Stimulated activated effector memory CD8-positive, alpha-beta T cell treated with anti-CD3 and anti-CD28 coated beads, Interleukin-12 subunit alpha, Interleukin-12 subunit beta, amount 100 ng/mL, for 72 hours (primary cell): ENCODE results near the gene DNMT3A.

Experiments used
- ATAC-seq: fragments of 150-1000 bp; cut with Tn5 transposase; 2 replicates; pipeline ENCODE4 v1.10.0; 2021
- DNase-seq, 2 donors: peaks; one replicate each; pipeline ENCODE4 v3.0.0; 2021 to 2022; ENCODE audit warnings: low spot score in 2 of 2
- H3K27ac Mint-ChIP-seq: one replicate; pipeline ENCODE4 v1.8.0; 2022; ENCODE audit warnings: mild to moderate bottlenecking, mixed read lengths
- H3K36me3 Mint-ChIP-seq: one replicate; pipeline ENCODE4 v1.8.0; 2022; ENCODE audit warnings: mild to moderate bottlenecking, mixed read lengths
- H3K4me1 Mint-ChIP-seq: one replicate; pipeline ENCODE4 v1.8.0; 2022; ENCODE audit warnings: mixed read lengths
- H3K4me3 Mint-ChIP-seq: one replicate; pipeline ENCODE4 v1.8.0; 2022; ENCODE audit warnings: mild to moderate bottlenecking, mixed read lengths
- H3K9me3 Mint-ChIP-seq: one replicate; pipeline ENCODE4 v1.8.0; 2022; ENCODE audit warnings: mixed read lengths

Gene DNMT3A

DNA sequence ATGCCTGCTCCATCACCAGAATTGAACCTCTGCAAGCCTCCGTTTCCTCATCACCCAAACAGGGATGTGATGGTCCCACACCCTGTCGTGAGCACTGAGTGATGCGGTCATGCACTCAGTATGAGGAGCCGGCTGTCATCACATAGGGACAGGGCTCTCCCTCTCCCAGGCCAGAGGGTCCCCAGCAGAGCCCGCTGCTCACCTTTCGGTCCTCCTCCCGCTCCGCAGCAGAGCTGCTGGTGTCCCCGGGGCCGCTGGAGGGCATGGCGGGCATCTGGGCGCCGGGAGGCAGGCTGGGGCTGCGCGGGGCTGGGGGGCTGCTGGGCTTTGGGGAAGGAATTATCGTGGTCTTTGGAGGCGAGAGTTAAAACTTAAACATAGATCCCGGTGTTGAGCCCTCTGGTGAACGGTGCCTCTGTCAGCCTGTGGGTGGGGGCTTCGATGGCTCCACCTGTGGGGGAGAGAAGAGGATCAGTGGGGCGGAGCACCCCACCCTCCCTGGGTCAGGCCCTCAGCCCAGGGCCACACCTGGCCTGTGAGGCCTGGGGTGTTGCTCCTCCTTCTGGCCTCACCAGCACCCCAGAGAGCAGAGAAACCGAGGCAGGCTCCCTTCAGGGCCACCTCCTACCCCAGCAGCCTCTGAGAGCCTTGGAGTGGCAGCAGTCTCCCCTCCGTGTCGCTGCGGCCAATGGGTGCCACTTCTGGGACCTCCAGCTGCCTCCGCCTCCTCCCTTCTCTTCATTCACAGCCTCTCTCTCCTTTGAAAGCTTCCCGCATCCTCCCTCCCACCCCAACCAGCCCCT is 27.8 kb downstream of the DNMT3A start:
- peak overlapping the region; percentile 94 for H3K27ac Mint-ChIP-seq
- H3K4me3 Mint-ChIP-seq, result peak overlapping the region; percentile 78
- DNase-seq, result peak; percentile 35 to 61
- peaks cover 36% of the 10 kb centered on the region for H3K36me3 Mint-ChIP-seq
- H3K9me3 Mint-ChIP-seq, result no peaks in the 10 kb centered on the region
- ATAC-seq, result peak; percentile 73
- H3K4me1 Mint-ChIP-seq, result peaks cover 81% of the 10 kb centered on the region

- no peak for DNase-seq
- peaks cover 89% of the 10 kb centered on the region for H3K4me1 Mint-ChIP-seq
- no peaks in the 10 kb centered on the region for H3K9me3 Mint-ChIP-seq
- peak overlapping the region; percentile 78 for H3K4me3 Mint-ChIP-seq
- peaks cover 43% of the 10 kb centered on the region for H3K36me3 Mint-ChIP-seq
- ATAC-seq, result no peak
- peak overlapping the region; percentile 94 for H3K27ac Mint-ChIP-seq
Observed at GRCh38 chr2:25312958-25313710, 28.6 kb downstream of the DNMT3A start.

DNA sequence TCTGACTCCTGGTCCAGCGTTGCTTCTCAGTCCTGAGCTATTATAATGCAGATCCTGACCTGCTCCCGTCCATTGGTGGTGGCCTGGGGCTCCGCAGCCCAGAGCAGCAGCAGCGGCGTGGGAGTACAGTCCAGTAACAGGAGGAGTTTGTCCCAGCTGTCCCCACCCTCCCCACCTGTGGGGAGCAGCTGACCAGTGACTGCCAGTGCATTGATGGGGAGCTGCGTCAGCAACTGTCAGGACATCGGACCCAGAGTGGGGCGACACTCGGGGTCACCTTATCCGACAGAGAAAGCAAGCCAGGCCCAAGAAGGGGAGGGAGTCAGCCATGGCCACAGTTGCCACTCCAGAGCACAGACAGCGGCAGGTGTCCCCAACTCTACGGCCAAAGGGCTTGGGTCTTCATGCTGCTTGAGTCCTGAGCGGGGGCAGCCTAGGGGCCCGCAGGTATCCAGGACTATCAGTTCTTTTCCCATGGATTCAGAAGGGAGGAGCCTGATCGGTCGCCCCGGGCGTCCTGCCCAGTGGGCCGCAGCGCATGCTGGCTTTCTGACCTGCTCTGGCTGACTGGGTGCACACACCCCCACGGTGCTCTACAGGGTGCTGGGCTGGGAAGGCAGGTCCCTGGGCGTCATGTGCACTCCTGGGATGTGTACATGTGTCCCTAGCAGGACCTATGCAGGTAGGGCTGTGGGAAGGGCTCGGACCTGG is 29.7 kb downstream of the DNMT3A start:
- H3K4me1 Mint-ChIP-seq, result peaks cover 94% of the 10 kb centered on the region
- H3K4me3 Mint-ChIP-seq, result peak overlapping the region; percentile 78
- ATAC-seq (no peak), DNase-seq (no peak)
- no peaks in the 10 kb centered on the region for H3K9me3 Mint-ChIP-seq
- peaks cover 54% of the 10 kb centered on the region for H3K36me3 Mint-ChIP-seq
- peak overlapping the region; percentile 94 for H3K27ac Mint-ChIP-seq

DNA sequence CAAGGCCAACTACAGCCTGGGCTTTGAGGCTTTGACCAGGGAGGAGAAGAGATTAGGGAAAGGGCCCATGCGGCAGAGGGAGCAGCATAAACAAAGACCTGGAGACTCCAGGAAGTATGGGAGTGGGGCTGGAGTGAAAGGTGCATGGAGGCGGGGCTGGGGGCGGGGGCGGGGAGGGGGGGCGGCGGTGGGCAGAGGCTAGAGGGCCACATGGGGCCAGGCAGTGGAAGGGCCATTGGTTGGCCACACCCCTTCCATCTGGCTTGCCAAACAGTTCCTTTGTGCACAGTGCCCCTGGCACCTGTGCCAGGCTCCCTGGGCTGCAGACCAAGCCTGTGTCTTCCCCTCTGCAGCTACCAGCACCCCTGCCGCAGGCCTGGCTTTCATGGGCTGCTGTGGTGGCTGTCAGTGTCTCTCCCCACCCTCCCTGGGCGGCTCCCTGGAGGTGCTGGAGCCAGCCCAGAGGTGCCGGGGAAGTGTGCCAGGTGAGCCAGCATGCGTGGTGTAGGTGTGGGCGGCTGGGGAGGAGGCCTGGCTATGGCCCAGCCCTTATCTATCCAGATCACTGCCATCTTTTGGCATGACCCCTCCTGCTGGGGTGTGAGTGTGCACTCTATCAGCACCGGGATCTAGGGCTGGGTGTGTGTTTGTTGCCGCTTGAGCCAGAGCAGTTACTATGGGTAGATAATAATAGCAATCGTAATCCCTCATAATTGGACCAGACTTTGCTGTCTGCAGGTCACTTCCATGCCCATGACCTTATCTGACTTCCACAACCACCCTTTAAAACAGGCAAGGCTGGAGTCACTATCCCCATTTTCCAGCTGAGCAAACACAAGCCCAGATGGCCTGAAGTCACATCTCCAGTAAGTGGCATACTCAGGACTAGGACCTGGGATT is 30.5 kb downstream of the DNMT3A start:
- ATAC-seq, result no peak
- Mint-ChIP-seq H3K36me3 (peaks cover 62% of the 10 kb centered on the region), H3K9me3 (no peaks in the 10 kb centered on the region), H3K4me1 (peaks cover 94% of the 10 kb centered on the region), H3K4me3 (no peak overlapping the region), H3K27ac (peak overlapping the region; percentile 94)
- no peak for DNase-seq

GRCh38 chr2:25310709-25310964 is 31.1 kb downstream of the DNMT3A start:
- DNase-seq (no peak), ATAC-seq (no peak)
- H3K4me3 Mint-ChIP-seq, result no peak overlapping the region
- no peaks in the 10 kb centered on the region for H3K9me3 Mint-ChIP-seq
- H3K36me3 Mint-ChIP-seq, result peaks cover 68% of the 10 kb centered on the region
- peak overlapping the region; percentile 94 for H3K27ac Mint-ChIP-seq
- peaks cover 94% of the 10 kb centered on the region for H3K4me1 Mint-ChIP-seq

GRCh38 chr2:25309402-25309801 is 32.3 kb downstream of the DNMT3A start:
- no peak overlapping the region for H3K4me3 Mint-ChIP-seq
- H3K27ac Mint-ChIP-seq, result peak overlapping the region; percentile 74
- no peaks in the 10 kb centered on the region for H3K9me3 Mint-ChIP-seq
- H3K4me1 Mint-ChIP-seq, result peaks cover 96% of the 10 kb centered on the region
- peak; percentile 31 for ATAC-seq
- peak in 1 of 2 donors; percentile 78 for DNase-seq
- H3K36me3 Mint-ChIP-seq, result peaks cover 76% of the 10 kb centered on the region

GRCh38 chr2:25308599-25308998 is 33.1 kb downstream of the DNMT3A start:
- Mint-ChIP-seq H3K36me3 (peaks cover 80% of the 10 kb centered on the region), H3K27ac (peak overlapping the region; percentile 74), H3K9me3 (no peaks in the 10 kb centered on the region), H3K4me3 (no peak overlapping the region), H3K4me1 (peaks cover 95% of the 10 kb centered on the region)
- no peak for DNase-seq
- ATAC-seq, result no peak

- peaks cover 80% of the 10 kb centered on the region for H3K36me3 Mint-ChIP-seq
- ATAC-seq (no peak), DNase-seq (no peak)
- H3K9me3 Mint-ChIP-seq, result no peaks in the 10 kb centered on the region
- H3K27ac Mint-ChIP-seq, result peak overlapping the region; percentile 26
- H3K4me1 Mint-ChIP-seq, result peaks cover 95% of the 10 kb centered on the region
- H3K4me3 Mint-ChIP-seq, result no peak overlapping the region
Observed at GRCh38 chr2:25307949-25308557, 33.7 kb downstream of the DNMT3A start.

DNA sequence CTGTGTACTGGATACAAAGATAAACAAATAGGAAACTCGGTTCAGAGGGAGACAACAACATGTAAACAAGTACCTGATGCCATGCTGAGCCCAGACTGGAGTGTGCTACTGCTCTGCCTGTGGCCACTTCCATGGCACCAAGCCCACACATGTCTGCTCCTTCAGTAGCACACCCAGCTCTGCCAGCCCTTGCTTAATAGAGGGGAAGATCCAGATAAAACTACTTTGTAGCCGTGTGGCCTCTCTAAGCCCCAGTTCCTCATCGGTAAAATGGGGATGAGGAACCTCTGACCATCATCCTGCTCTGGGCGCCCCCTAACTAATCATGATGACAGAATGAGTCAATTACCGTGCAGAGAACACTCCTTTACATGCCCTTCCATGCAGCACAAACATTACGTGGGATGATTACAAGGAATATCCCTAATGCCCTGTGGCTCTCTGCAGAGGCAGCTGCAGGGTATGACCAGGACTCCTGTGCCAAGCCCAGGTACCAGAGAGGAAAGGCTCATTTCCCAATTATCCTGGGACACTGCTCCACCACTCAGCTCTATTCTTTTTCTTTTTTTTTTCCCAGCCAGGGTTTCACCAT is 34.9 kb downstream of the DNMT3A start:
- no peak for ATAC-seq
- Mint-ChIP-seq H3K36me3 (peaks cover 86% of the 10 kb centered on the region), H3K27ac (no peak overlapping the region), H3K4me3 (no peak overlapping the region), H3K4me1 (peaks cover 93% of the 10 kb centered on the region), H3K9me3 (no peaks in the 10 kb centered on the region)
- DNase-seq, result no peak

DNA sequence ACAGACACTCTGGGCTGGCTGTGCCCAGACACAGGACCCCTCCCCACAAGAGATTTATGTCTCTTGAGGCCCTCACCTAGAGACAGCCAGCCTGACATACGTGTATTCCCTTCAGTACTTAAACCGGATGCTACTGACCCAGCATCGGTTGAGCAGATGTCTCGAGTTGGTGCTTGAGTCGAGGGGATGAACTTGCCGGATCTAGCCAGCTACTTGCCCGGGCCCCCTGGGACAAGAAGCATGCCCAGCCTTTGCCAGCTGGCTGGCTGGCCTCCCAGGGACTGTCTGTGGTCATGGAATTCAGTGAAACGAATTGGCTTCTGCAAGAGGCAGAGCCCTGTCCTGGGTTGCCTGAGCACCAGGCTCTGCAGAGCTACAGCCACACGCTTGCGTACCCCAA is 36.0 kb downstream of the DNMT3A start:
- Mint-ChIP-seq H3K4me1 (peaks cover 94% of the 10 kb centered on the region), H3K9me3 (no peaks in the 10 kb centered on the region), H3K4me3 (peak overlapping the region; percentile 15), H3K27ac (no peak overlapping the region), H3K36me3 (peaks cover 91% of the 10 kb centered on the region)
- ATAC-seq (no peak), DNase-seq (no peak)

- peaks cover 90% of the 10 kb centered on the region for H3K4me1 Mint-ChIP-seq
- DNase-seq, result no peak
- H3K9me3 Mint-ChIP-seq, result no peaks in the 10 kb centered on the region
- H3K27ac Mint-ChIP-seq, result no peak overlapping the region
- H3K36me3 Mint-ChIP-seq, result peaks cover 98% of the 10 kb centered on the region
- H3K4me3 Mint-ChIP-seq, result peak overlapping the region; percentile 15
- ATAC-seq, result peak; percentile 17
Observed at GRCh38 chr2:25304826-25305596, 36.7 kb downstream of the DNMT3A start.

DNA sequence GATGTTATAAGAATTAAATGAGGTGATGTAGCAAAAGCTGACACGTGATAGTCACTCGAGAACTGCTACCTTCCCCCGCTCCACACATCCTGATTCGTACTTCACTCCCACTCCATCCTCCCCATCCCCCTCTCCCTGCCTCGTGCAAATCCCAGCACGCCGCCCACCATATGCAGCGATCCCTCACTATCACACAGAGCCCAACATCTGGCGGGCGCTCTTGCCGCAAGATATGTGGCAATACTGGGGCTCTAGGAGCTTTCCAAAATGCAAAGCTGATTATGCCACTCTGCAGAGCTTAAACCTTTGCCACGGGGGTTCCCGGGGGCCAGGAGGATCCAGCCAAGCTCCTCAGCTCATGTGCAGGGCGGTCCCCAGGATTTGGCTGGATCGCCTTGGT is 37.4 kb downstream of the DNMT3A start:
- H3K36me3 Mint-ChIP-seq, result peaks cover 98% of the 10 kb centered on the region
- no peak overlapping the region for H3K27ac Mint-ChIP-seq
- peaks cover 84% of the 10 kb centered on the region for H3K4me1 Mint-ChIP-seq
- ATAC-seq, result no peak
- peak overlapping the region; percentile 15 for H3K4me3 Mint-ChIP-seq
- DNase-seq, result no peak
- no peaks in the 10 kb centered on the region for H3K9me3 Mint-ChIP-seq

DNA sequence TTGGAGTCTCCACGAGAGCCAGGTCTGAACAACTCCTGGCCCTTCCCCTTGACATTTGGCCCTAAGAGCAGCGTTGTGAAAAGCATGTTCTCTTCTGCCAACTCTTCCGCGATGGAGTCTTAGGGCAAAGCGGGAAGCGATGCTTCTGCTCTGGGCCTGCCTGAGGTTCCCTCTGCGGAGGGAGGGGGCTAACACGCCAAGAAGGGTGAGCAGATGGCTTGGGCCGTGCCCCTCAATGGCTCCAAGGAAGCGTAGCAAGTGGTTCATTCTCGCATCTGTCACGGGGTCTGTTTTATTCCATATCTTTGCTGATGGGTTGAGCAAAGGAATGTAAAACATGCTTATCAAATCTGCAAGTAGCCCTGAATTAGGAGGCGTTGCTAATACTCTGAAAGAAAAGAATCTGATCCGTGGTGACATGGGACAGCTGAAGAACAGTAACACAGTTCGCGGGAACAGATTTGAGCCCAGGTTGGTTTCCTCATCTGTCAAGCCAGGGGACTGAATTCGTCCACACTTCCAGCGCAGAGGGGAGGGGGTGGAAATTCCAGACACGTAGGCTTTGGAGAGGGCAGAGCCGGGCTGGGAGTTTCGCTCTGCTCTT is 38.0 kb downstream of the DNMT3A start:
- H3K4me1 Mint-ChIP-seq, result peaks cover 78% of the 10 kb centered on the region
- no peak for ATAC-seq
- H3K4me3 Mint-ChIP-seq, result no peak overlapping the region
- peaks cover 99% of the 10 kb centered on the region for H3K36me3 Mint-ChIP-seq
- no peaks in the 10 kb centered on the region for H3K9me3 Mint-ChIP-seq
- no peak for DNase-seq
- no peak overlapping the region for H3K27ac Mint-ChIP-seq
